GM19240 (cell line): Measurements from ENCODE around the gene TNS2.
"Not testable (repeated sequence)": the region's sequence is repeated elsewhere in the genome, so short reads cannot be mapped to it uniquely, and the experiment has no call there.

Experiments used
- DNase-seq: peaks from one replicate; pipeline ENCODE4 v3.0.0; 2011; ENCODE audit warnings: low spot score; ENCODE audit not compliant: insufficient read length

TNS2 gene

GRCh38 chr12:53049571-53050318, at the start of gene TNS2:
Gene TNS2 (plus strand): TSS chr12:53050065. CDS start chr12:53050186, 121 bp downstream.
- DNase-seq = no peak

GRCh38 chr12:53004178-53004577, 45.7 kb upstream of the TNS2 start:
- no peak for DNase-seq

GRCh38 chr12:53004582-53004981, 45.3 kb upstream of the TNS2 start:
- DNase-seq = no peak

- DNase-seq = no peak
Measured at GRCh38 chr12:53005215-53005985, 44.5 kb upstream of the TNS2 start.

GRCh38 chr12:53005986-53006809, 43.7 kb upstream of the TNS2 start, which contains the start of gene EIF4B:
Gene EIF4B (plus strand): TSS chr12:53006456. CDS start chr12:53006484, 28 bp downstream.
- DNase-seq = peak; percentile 88

GRCh38 chr12:53006810-53007309, 43.0 kb upstream of the TNS2 start:
- peak; percentile 39 for DNase-seq

- no peak for DNase-seq
Measured at GRCh38 chr12:53007343-53007742, 42.5 kb upstream of the TNS2 start.

GRCh38 chr12:53008760-53009159, 41.1 kb upstream of the TNS2 start:
- not testable (repeated sequence) for DNase-seq

GRCh38 chr12:53010955-53011354, 38.9 kb upstream of the TNS2 start:
- DNase-seq = no peak

GRCh38 chr12:53011889-53012288, 38.0 kb upstream of the TNS2 start:
- DNase-seq = no peak

GRCh38 chr12:53012928-53013327, 36.9 kb upstream of the TNS2 start:
- no peak for DNase-seq

- DNase-seq = no peak
Measured at GRCh38 chr12:53014709-53015108, 35.2 kb upstream of the TNS2 start.

- no peak for DNase-seq
Measured at GRCh38 chr12:53025250-53025649, 24.6 kb upstream of the TNS2 start.

GRCh38 chr12:53027014-53027413, 22.9 kb upstream of the TNS2 start:
- DNase-seq = not testable (repeated sequence)

GRCh38 chr12:53031616-53032015, 18.2 kb upstream of the TNS2 start:
- DNase-seq = no peak

- not testable (repeated sequence) for DNase-seq
Measured at GRCh38 chr12:53033832-53034231, 16.0 kb upstream of the TNS2 start.

GRCh38 chr12:53034459-53034858, 15.4 kb upstream of the TNS2 start:
- DNase-seq = no peak

- no peak for DNase-seq
Measured at GRCh38 chr12:53036802-53037201, 13.1 kb upstream of the TNS2 start.

- DNase-seq = no peak
Measured at GRCh38 chr12:53039851-53040250, 10.0 kb upstream of the TNS2 start.

GRCh38 chr12:53042607-53043454, 7.0 kb upstream of the TNS2 start:
- DNase-seq = no peak
